NCI-H446 (cell line): Measurements from ENCODE around the gene LSM8.
"Not testable (repeated sequence)": the region's sequence is repeated elsewhere in the genome, so short reads cannot be mapped to it uniquely, and the experiment has no call there.

ENCODE experiments used
- DNase-seq, 2 experiments: peaks; one replicate each; lab custom pipeline; 2025; lab: John Stamatoyannopoulos, UW

Gene LSM8

DNA sequence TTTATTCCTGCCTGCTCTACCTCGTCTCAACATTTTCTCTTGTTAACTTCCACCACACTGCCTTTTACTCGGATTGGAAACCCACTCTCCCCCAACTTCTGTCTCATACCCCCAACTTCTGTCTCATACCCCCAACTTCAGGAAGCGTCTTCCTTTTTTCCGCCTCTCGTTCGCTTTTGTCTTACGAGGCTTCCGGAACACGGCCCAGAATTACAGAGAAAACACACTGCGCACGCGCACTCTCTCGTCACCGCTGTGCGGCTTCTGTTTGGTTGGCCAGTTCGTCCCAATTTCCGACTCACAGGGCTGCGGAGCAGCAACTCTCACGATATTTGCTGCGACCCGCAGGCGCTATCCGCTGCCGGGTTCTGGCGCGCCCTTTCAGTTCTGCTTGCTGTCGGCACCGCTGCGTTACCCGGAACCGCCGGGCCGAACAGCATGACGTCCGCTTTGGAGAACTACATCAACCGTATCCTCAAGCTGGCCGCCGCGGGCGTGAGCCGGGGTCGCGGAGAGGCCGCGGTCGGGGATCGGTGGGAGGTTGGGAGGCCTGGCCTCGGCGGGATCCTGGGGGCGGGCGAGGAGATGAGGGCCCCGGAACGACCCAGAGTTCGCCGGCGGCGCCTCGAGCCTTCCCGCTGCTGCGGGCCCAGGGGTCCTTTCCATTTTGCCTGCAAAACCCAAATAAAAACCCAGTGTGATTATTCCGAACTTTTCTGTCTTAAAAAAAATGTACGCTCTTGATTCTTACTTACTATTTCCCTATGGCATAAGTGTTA is at the start of gene LSM8:
Gene LSM8 (plus strand): TSS at position 379 of the 779 bp plus-strand sequence. CDS start 60 bp downstream, at position 439.
- peak; percentile 90 to 97 for DNase-seq

DNA sequence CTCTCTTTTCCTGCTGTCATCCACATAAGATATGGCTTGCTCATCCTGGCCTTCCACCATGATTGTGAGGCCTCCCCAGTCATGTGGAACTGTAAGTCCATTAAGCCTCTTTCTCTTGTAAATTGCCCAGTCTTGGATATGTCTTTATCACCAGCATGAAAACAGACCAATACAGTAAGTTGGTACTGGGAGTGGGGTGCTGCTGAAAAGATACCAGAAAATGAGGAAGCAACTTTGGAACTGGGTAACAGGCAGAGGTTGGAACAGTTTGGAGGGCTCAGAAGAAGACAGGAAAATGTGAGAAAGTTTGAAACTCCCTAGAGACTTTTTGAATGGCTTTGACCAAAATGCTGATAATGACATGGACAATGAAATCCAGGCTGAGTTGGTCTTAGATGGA is 49.5 kb upstream of the LSM8 start:
- not testable (repeated sequence) for DNase-seq

DNA sequence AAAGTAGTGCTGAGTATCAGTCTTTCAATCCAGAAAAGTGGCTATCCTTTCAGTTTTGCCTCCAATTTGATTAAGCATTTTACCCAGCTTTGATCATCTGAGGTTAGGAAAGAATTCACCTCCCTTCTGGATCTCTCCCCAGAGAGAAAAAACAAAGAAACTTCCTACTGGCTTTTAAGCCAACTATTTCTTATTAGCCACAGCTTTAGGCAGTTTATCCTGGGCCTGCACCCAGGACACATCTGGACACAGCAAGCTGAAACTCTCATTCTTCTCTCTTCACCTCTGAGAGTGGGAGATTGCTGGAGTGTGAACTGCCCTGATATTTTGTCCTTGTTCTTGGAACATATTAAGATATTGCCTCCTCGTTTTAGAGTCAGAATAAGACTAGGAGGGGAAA is 43.5 kb upstream of the LSM8 start:
- no peak for DNase-seq

DNA sequence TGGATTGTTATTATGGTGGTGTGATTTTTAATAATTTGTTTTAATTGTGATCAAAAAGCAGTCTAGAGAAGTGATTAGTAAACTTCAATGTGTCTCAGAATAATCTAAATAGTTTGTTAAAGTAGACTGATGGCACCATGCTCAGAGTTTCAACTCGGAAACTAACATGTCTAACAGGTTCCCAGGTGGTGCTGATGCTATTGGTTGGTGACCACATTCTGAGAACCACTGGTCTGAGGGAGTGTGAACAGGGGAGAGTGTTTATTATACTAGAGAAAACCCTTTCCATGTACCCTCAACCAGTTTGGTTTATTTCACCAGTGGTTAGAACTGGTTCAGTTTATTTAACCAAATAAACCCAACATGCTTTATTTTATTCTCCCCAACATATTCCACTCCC is 42.0 kb upstream of the LSM8 start:
- no peak for DNase-seq

DNA sequence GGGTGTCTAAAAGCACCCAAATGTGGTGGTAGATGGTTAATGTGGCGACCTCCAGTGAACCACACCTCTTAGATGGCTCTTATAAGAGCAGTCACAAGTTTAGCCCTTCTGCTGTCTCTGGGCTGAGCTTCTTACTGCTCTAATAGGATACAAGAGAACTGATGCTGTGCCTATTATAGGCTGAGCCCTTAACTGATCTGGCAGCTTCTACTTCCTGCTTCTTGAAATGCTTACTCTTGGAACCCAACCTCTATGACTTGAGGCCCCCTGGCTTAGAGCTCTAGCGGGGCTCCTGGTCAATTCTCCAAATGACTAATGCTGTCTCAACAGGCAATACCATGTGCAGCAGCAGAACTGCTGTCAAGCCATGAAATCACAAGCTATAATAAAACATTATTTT is 35.0 kb upstream of the LSM8 start:
- no peak for DNase-seq

DNA sequence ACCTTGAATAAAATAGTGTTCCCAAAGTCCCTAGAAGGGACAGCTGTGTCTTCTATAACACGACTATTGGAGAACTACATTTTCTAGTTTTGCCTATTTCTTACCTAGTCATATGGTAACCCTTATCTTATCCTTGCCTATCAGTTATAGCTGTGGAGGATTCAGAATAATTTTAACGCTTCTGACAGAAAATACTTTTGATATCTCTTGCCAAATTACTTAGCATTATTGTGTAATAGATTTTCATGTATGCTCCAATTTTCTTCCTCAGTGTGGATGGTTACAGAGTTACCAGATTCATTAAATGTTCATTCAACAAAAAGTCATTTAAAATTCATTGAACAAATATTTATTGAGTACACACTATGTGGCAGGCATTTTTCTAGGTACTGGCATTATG is 34.6 kb upstream of the LSM8 start:
- no peak for DNase-seq

DNA sequence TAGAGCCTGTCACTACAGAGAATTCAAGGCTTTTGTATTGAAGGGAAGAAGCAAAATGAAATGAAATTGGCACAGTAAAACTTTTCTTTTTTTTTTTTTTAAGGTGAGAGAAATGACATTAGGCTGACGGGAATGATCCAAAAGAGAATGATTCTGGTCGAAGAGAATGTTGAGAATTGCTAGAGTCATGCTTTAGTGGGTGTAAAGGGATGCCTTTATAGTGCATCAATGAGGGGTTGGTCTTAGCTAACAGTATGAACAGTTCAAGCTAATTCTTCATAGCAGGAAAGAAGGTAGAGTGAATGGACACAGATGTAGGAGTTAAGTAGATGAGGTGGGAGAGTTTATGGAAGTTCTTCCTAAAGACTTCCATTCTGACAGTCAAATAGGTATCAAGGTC is 32.3 kb upstream of the LSM8 start:
- no peak for DNase-seq

DNA sequence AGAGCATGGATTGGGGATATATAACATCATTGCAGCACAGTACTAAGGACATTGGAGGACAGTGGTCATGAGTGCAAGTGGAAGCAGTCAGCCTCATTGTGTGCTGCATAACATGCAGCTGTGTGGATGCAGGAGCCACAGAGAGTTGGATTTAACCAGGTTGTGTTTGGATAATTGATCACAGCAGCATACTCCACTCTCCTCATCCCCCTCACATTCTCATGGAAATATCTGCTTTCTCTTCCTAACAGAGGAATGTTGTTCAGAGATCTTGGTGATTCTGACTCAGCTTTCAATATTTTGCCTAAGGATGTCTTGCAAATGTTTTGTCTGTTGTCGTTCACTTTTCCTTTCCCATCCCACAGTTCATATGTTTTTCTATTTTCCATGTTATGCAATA is 31.8 kb upstream of the LSM8 start:
- DNase-seq: no peak

DNA sequence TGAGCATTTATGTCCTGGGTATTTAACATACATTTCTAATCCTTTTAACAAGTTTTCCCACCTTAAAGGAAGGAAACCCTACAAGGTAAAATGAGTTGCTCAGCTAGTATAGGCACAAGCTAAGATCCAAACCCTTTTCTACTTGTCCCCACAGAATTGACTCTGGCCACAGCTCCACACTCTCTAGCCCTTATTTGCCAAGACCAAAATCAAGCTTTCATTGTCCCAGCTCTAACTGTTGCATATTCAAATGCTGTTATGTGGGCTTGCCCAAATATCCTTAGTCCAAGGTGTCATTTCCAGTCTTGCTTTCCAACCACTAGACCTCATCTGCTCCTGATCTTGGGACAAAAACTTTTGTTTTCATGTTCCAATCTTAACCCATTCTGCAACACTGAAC is 31.3 kb upstream of the LSM8 start:
- DNase-seq: no peak

DNA sequence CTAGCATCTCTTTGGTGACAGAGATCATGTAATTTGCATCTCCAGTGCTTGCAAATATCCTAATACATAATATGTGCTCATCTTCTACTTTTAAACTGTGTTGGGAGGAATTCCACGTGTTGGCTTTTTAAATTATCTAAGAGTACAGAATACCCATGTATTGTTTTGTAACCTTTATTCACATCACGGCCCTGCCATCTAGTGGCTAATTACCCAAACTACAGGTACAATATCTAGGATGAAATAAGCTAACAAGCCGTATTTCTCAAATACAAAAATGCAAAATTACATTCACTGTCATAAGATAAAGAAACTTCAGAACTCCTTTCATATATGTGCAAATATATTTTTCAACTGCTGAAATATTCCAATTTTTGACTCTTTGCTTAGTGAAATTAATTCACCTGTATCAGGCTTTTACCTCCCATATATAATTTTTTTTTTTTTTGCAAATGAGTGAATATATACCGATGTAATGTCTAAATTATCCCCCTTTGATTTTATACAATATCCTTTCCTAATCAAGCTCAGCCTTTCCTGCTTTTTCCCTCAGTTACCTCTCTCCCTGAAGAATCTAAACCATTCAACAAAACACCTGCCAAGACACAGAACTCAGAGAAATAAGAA is 30.3 kb upstream of the LSM8 start:
- peak in 1 of 2 experiments; percentile 22 for DNase-seq

DNA sequence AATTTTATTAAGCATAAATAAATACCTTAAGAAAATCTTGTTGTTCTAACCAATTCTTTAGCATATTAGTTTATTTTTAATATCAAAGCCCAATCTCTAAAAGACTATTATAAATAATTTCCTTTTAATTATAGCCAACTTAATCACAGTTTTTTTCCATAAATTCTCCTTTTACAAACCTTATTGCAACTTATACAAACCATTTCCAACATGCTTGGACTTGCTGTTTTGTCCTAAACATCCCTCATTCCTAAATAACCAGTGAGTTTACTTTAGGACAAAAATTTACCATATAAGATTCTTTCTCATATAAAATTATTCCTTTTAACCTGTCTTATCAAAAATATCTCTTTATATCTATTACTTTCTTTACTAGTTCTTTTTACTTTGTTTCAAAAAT is 25.2 kb upstream of the LSM8 start:
- DNase-seq: no peak

DNA sequence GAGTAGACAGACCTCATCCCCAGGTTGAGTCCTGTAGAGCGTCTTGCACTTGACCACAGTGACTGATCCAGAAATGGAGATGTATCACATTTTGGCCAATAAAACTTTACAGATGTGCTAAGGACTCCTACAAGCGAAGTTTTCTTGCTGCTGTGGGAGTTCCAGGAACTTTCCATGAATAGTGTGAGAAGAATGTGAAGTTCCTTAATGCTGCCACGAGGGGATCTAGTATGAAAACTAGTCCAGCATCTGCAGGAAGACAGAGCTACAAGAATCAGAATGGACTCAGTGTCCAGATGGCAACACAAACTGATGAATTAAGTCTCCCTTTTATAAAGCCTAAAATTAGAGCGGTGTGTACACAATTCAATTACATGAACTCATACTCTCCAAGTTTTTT is 14.8 kb upstream of the LSM8 start:
- no peak for DNase-seq

DNA sequence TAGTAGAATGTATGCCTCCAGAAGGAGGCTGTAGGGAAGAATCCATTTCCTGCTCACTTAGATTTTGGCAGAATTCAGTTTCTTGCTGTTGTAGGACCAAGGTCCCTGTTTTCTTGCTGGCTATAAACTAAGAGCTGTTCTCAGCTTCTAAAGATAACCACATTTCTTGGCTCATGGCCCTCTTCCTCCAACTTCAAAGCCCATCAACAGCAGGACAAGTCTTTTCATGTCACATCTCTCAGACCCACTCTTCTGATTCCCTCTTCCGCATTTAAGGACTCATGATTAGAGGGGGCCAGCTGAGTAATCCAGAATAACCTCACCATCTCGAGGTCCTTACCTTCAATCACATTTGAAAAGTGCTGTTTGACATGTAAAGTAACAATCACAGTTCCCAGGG is 8.2 kb upstream of the LSM8 start:
- no peak for DNase-seq

DNA sequence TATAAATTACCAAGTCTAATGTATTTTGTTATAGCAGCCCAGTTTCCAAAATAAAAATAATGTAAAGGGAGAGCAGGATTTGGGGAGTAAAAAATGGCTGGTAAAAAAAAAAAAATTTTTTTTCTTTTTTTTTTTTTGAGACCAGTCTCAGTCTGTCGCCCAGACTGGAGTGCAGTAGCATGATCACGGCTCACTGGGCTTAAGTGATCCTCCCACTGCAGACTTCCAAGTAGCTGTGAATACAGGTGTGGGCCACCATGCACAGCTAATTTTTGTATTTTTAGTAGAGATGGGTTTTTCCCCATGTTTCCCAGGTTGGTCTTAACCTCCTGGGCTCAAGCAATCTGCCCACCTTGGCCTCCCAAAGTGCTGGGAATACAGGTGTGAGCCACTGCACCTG is 4.8 kb upstream of the LSM8 start:
- no peak for DNase-seq

DNA sequence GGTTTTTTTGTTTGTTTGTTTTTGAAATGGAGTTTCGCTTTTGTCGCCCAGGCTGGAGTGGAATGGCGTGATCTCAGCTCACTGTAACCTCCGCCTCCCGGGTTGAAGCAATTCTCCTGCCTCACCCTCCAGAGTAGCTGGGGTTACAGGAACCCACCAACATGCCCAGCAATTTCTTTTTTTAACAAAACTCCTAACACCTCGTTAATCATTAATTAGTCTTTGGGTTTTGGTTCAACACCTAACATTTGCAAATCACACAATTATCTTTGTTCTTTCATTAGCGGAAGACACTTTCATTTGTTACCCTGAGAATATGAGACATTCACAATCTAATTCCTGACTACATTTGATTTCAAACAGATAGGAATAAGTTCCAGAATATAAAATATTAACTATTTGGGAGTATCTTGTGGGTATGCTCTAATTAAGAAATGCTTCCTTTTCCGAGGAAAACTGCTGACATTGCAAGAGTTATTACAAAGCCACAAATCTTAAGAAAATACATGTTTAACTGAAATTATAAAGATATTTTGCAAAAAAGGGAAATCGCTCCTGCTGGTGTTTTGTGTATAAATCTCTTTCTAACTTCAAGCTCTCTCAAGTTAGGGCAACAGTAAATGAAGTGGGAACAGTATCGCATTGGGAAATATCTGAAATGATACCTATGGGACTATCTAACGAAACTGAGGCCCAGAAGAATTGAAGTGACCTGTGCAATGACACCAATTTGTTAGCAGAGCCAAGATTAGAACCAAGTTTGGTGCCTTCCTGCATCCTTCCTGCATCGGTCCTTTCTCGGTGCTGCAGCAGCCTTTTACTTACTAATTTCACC is 1.2 kb upstream of the LSM8 start:
- no peak for DNase-seq

DNA sequence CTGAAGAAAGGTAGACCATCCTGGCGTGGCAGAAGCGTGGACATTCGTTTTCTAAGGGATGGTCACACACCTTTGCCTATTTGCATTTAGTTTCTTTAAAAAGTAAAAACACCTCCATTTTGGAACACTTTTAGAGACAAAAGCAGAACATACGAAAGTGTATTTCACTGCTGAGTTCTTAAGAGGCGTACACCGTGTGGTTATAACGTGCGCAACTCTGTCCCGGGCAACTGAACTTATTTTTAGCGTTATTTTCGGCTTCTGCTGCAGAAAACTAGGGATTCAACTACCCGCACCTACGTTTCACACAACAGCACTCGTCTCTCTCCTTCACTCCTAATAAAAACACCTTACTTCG is 557 bp upstream of the LSM8 start:
- no peak for DNase-seq

DNA sequence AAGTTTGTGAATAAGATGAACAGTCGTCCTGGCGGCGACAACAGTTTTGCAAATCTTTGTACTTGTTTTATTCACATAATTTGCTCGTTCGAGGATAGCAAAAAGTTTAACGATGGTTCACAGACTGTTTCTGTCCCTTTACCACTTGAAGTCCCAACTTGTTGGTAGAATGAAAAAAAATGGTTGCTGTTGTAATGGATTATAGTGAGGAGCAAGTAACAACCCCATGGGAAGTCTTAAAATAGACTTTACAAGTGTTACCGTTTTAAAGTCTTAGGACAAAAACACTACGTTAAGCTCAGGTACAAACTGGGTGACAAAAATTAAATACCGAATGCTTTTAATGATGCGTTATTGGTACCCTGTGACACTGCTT is 589 bp downstream of the LSM8 start:
- no peak for DNase-seq

DNA sequence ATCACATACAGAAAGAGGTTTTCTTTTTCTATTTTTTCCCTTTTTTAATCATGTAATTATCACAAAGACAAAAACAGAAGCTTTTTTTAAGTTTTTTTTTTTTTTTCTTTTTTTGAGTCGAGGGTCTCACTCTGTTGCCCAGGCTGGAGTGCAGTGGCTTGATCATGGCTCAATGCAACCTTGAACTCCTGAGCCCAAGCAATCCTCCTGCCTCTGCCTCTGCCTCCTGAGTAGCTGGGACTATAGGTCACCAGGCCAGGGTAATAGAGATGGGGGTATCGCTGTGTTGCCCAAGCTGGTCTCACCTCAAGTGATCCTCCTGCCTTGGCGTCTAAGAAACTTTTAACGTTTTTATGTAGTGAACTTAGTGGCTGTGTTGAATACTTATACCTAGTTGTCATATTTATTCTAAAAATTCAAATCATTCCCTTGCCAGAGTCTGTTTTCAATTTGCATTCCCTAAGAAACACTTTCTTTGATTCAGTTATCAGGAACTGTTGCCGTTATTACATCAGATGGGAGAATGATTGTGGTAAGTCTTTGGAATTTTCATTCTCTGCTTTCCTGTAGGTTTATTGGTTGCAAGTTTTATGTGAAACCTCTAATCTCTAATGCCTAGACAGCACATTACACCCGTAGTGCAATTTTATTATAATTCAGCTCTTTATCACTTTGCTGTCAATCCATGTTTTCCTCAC is 1.3 kb downstream of the LSM8 start:
- no peak for DNase-seq

DNA sequence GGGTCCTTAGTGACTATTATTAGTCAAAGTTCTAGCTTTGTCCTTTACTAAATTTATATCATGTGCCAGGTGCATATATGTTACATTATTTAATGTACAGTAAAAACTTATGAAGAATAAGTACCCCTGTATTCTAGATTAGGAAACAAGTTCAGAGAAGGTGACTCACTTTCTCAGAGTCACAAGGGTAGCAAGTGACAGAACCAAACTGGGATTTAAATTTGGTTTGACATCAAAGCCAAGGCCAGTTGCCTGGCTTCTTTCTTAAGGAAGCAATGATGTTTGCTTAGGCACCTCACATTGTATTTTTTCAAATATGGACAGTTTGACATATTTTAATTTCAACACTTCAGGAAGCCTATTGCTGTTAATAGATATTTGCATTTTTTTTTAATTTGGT is 2.5 kb downstream of the LSM8 start:
- DNase-seq: no peak

DNA sequence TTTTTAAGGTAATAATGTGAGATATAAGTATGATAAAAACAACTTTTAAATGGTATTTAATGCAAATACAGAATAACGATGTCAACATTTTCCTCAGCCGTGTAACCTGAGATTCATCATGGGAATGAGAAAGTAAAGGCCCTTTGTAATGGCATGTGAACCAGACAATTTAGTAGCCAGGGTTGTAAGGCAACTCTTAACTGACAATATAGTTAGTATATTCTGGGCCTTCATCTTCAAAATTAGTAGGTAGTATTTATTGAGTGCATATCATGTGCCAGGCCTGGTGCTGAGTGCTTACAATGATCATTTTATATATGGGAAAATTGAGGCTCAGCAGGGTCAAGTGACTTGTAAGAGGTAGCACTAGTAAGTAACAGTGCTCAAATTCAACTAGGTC is 10.6 kb downstream of the LSM8 start:
- no peak for DNase-seq

DNA sequence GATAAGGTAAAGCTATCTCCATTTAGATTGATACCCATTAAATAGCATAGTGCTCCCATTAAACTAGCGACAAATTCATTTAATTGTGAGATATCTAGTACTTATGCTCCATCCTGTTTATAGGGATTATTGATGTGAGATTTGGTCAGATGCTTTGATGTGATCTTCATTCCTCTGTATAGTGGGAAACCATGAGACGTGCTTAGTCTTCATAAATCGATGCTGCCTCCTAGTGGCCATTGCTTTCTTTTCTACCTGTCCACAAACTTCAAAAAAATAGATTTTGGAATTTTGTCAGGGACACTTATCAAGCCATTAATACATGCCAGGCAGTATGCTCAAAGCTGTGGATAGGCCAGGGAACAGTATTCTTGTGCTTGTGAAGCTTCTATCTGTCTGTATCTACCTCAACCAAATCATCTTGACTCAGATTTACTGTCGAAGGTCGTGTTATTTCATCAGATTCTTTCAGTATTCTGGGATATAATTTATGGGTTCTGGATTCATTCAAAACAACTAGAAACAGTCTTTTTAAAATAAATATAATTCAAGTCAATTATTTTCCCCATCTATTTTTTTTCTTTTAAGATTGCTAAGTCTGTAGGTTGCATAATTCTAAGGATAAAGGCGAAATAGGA is 12.0 kb downstream of the LSM8 start:
- DNase-seq: peak; percentile 7 to 70

DNA sequence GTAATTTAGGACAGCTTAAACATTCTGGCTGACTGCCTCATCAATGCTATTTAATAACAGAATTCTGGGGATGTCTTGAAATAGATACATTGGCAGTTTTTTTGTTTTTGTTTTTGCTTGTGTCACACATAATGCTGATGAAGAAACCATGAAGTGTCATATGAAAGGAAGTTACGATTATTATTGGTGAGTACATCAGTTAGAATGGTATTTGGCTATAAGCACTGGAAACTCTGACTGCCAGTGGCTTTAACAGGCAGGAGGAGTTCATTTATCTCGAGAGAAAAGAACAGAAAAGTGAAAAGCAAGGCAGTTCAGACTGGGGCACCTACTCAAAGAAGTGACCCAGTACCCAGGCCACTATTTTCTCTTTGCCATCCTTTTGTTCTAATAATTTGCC is 18.1 kb downstream of the LSM8 start:
- no peak for DNase-seq
